Activated CD8-positive, alpha-beta memory T cell treated with anti-CD3 and anti-CD28 coated beads, Interleukin-2, amount 50 U/mL, for 24 hours (primary cell): ENCODE measurements around the gene FRMD3.

ENCODE experiments used
- DNase-seq: peaks from one replicate; pipeline ENCODE4 v3.0.0-alpha.2; 2020; ENCODE audit errors: extremely low read depth

Gene FRMD3

GRCh38 chr9:83538172-83538889 is at the start of gene FRMD3:
TSS of gene FRMD3 (minus strand) at chr9:83538401. CDS start at chr9:83538231, 170 bp downstream.
- no peak for DNase-seq

GRCh38 chr9:83584995-83585394 is 46.8 kb upstream of the FRMD3 start:
- no peak for DNase-seq

GRCh38 chr9:83583151-83584014 is 45.2 kb upstream of the FRMD3 start:
- no peak for DNase-seq

GRCh38 chr9:83582029-83582428 is 43.8 kb upstream of the FRMD3 start:
- no peak for DNase-seq

- no peak for DNase-seq
These were observed 36.3 kb upstream of the FRMD3 start for GRCh38 chr9:83574482-83574881.

- DNase-seq = no peak
These were observed 34.3 kb upstream of the FRMD3 start for GRCh38 chr9:83572524-83572923.

GRCh38 chr9:83570359-83570758 is 32.2 kb upstream of the FRMD3 start:
- no peak for DNase-seq

- no peak for DNase-seq
These were observed 31.1 kb upstream of the FRMD3 start for GRCh38 chr9:83569326-83569725.

- DNase-seq = no peak
These were observed 25.2 kb upstream of the FRMD3 start for GRCh38 chr9:83563360-83563759.

- DNase-seq = no peak
These were observed 22.1 kb upstream of the FRMD3 start for GRCh38 chr9:83560169-83560826.

GRCh38 chr9:83557771-83558170 is 19.6 kb upstream of the FRMD3 start:
- no peak for DNase-seq

GRCh38 chr9:83557317-83557716 is 19.1 kb upstream of the FRMD3 start:
- DNase-seq = no peak

GRCh38 chr9:83554278-83554677 is 16.1 kb upstream of the FRMD3 start:
- no peak for DNase-seq

GRCh38 chr9:83544002-83544698 is 5.9 kb upstream of the FRMD3 start:
- DNase-seq = no peak

- no peak for DNase-seq
These were observed 663 bp upstream of the FRMD3 start for GRCh38 chr9:83538890-83539238.

GRCh38 chr9:83537331-83538171 is 650 bp downstream of the FRMD3 start:
- no peak for DNase-seq

- DNase-seq = no peak
These were observed 1.9 kb downstream of the FRMD3 start for GRCh38 chr9:83536332-83536731.

- no peak for DNase-seq
These were observed 2.5 kb downstream of the FRMD3 start for GRCh38 chr9:83535736-83536135.

- DNase-seq = no peak
These were observed 4.9 kb downstream of the FRMD3 start for GRCh38 chr9:83533296-83533695.

- no peak for DNase-seq
These were observed 11.3 kb downstream of the FRMD3 start for GRCh38 chr9:83526901-83527300.

- no peak for DNase-seq
These were observed 12.0 kb downstream of the FRMD3 start for GRCh38 chr9:83526211-83526610.
